Mesendoderm (in vitro differentiated cells): Measurements from ENCODE around the gene KPNA3.
"Not testable (repeated sequence)": the region's sequence is repeated elsewhere in the genome, so short reads cannot be mapped to it uniquely, and the experiment has no call there.

Experiments used
- DNase-seq: peaks from one replicate; pipeline ENCODE4 v3.0.0; 2013
- H2AK5ac ChIP-seq: 2 replicates; pipeline ENCODE4 v1.6.1; 2013; ENCODE audit warnings: low read length, inconsistent platforms
- H2BK120ac ChIP-seq: 2 replicates; pipeline ENCODE4 v1.6.1; 2013; ENCODE audit warnings: low read depth, mild to moderate bottlenecking, low read length, moderate library complexity, mixed read lengths
- H2BK15ac ChIP-seq: replicated peaks from 2 replicates; pipeline ENCODE4 v1.6.1; 2013; ENCODE audit warnings: low read depth, mild to moderate bottlenecking, moderate library complexity
- H2BK5ac ChIP-seq: 2 replicates; pipeline ENCODE4 v1.6.1; 2013; ENCODE audit warnings: low read length, inconsistent platforms
- H3K18ac ChIP-seq: 2 replicates; pipeline ENCODE4 v1.6.1; 2013; ENCODE audit warnings: mild to moderate bottlenecking, low read length, mixed read lengths
- H3K23ac ChIP-seq: one replicate; pipeline ENCODE4 v1.6.1; 2013; ENCODE audit warnings: low read length
- H3K27ac ChIP-seq: 2 replicates; pipeline ENCODE4 v1.5.1; 2013; ENCODE audit warnings: low read depth, mild to moderate bottlenecking, inconsistent platforms, low read length, moderate library complexity
- H3K27me3 ChIP-seq: 2 replicates; pipeline ENCODE4 v1.6.1; 2013; ENCODE audit warnings: low read length, control low read depth, mild to moderate bottlenecking, inconsistent platforms; ENCODE audit not compliant: insufficient read depth, poor library complexity
- H3K36me3 ChIP-seq: 2 replicates; pipeline ENCODE4 v1.6.1; 2013; ENCODE audit warnings: low read length, inconsistent platforms; ENCODE audit not compliant: control insufficient read depth, insufficient read depth
- H3K4ac ChIP-seq: one replicate; pipeline ENCODE4 v1.6.1; 2013; ENCODE audit warnings: low read depth, mild to moderate bottlenecking, low read length, moderate library complexity
- H3K4me1 ChIP-seq: 2 replicates; pipeline ENCODE4 v1.6.1; 2013; ENCODE audit warnings: low read depth, low read length, inconsistent platforms; ENCODE audit not compliant: control insufficient read depth
- H3K4me2 ChIP-seq: 2 replicates; pipeline ENCODE4 v1.6.1; 2013; ENCODE audit warnings: low read length
- H3K4me3 ChIP-seq: 2 replicates; pipeline ENCODE4 v1.5.1; 2013; ENCODE audit warnings: mild to moderate bottlenecking, low read length
- H3K56ac ChIP-seq: one replicate; pipeline ENCODE4 v1.6.1; 2013; ENCODE audit warnings: low read length
- H3K79me1 ChIP-seq: 2 replicates; pipeline ENCODE4 v1.6.1; 2013; ENCODE audit warnings: low read length, inconsistent platforms
- H3K79me2 ChIP-seq: 2 replicates; pipeline ENCODE4 v1.6.1; 2013; ENCODE audit warnings: mild to moderate bottlenecking, low read length; ENCODE audit not compliant: control insufficient read depth, insufficient read depth
- H3K9ac ChIP-seq: 2 replicates; pipeline ENCODE4 v1.6.1; 2013; ENCODE audit warnings: low read length, inconsistent platforms
- H4K5ac ChIP-seq: one replicate; pipeline ENCODE4 v1.6.1; 2013; ENCODE audit warnings: low read length
- H4K8ac ChIP-seq: one replicate; pipeline ENCODE4 v1.6.1; 2013; ENCODE audit warnings: low read depth, mild to moderate bottlenecking, control low read depth, low read length, moderate library complexity
- WGBS: extraction: QIAGEN DNeasy Blood & Tissue Kit; methylation state at CpG from one replicate; pipeline ENCODE4 v1.1.7; 2013; ENCODE audit warnings: low lambda C conversion rate, missing lambda C conversion rate; ENCODE audit not compliant: insufficient coverage; ENCODE audit errors: extremely low coverage; 5-methylcytosine and 5-hydroxymethylcytosine counted together

The KPNA3 gene

DNA sequence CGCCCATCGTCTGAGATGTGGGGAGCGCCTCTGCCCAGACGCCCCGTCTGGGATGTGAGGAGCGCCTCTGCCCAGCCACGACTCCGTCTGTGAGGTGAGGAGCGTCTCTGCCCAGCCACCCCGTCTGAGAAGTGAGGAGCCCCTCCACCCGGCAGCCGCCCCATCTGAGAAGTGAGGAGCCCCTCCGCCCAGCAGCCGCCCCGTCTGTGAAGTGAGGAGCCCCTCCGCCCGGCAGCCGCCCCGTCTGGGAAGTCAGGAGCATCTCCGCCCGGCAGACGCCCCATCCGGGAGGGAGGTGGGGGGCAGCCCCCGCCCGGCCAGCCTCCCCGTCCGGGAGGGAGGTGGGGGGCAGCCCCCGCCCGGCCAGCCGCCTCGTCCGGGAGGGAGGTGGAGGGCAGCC lies 30.7 kb downstream of the KPNA3 start:
- H3K9ac ChIP-seq, DNase-seq, H2AK5ac ChIP-seq, H2BK120ac ChIP-seq, H3K56ac ChIP-seq, H3K23ac ChIP-seq, H4K5ac ChIP-seq, H3K18ac ChIP-seq, H4K8ac ChIP-seq, H3K27ac ChIP-seq, H3K4me1 ChIP-seq, H3K4me2 ChIP-seq, H3K4me3 ChIP-seq, H3K79me1 ChIP-seq, H3K4ac ChIP-seq, H3K36me3 ChIP-seq, H3K27me3 ChIP-seq, H2BK15ac ChIP-seq, H2BK5ac ChIP-seq: not testable (repeated sequence)
- WGBS = no CpG with 5 or more reads among the region's 32 CpGs
- H3K79me2 ChIP-seq = peaks cover 13% of the 10 kb centered on the region

DNA sequence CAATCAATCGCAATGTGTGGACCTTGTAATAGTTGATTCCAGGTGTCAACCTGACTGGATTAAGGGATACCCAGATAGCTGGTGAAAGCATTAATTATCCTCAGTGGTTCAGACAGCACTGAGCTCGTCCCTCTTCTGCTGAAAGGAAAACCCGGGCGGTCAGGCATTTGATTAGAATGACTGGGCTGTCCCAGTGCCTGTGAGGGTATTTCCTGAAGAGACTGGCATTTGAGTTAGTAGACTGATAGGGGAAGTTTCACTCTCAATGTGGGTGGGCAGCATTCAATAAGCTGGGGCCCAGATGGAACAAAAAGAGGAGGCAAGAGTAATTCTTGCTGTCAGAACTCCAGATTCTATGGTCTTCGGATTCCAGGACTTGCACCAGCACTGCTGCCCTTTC lies 31.9 kb downstream of the KPNA3 start:
- no peak overlapping the region for H2BK15ac ChIP-seq
- no peak overlapping the region for H3K4ac ChIP-seq
- WGBS = no CpG with 5 or more reads among the region's 5 CpGs
- peaks cover 17% of the 10 kb centered on the region for H3K79me2 ChIP-seq
- H3K4me1 ChIP-seq = no peaks in the 10 kb centered on the region
- no peak overlapping the region for H4K5ac ChIP-seq
- H3K18ac ChIP-seq = no peak overlapping the region
- H4K8ac ChIP-seq = no peak overlapping the region
- no peak for DNase-seq
- H3K9ac ChIP-seq = no peak overlapping the region
- H2BK120ac ChIP-seq = no peak overlapping the region
- H3K79me1 ChIP-seq = peaks cover 9% of the 10 kb centered on the region
- H2AK5ac ChIP-seq = no peak overlapping the region
- no peak overlapping the region for H3K4me3 ChIP-seq
- no peak overlapping the region for H3K23ac ChIP-seq
- no peak overlapping the region for H3K4me2 ChIP-seq
- H2BK5ac ChIP-seq = no peak overlapping the region
- H3K27ac ChIP-seq = no peak overlapping the region
- H3K56ac ChIP-seq = no peak overlapping the region
- H3K36me3 ChIP-seq = no peaks in the 10 kb centered on the region
- H3K27me3 ChIP-seq = no peaks in the 10 kb centered on the region

DNA sequence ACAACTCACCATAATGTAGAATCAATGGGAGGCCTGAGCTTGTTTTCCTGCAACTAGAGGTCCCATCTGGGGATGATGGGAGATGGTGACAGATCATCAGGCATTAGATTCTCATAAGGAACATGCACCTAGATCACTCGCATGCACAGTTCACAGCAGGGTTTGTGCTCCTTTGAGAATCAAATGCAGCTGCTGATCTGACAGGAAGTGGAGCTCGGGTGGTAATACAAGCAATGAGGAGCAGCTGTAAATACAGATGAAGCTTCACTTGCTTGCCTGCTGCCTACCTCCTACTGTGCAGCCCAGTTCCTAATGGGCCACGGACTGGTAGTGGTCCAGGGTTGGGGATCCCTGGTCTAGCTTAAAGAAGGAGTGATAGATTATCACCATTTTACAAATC lies 33.0 kb downstream of the KPNA3 start:
- Histone ChIP-seq H3K18ac (no peak overlapping the region), H3K36me3 (no peaks in the 10 kb centered on the region), H2BK15ac (no peak overlapping the region), H3K79me2 (peaks cover 17% of the 10 kb centered on the region), H3K4me1 (no peaks in the 10 kb centered on the region), H3K27ac (no peak overlapping the region), H3K27me3 (no peaks in the 10 kb centered on the region), H2BK120ac (no peak overlapping the region), H4K8ac (no peak overlapping the region), H3K4me3 (no peak overlapping the region), H4K5ac (no peak overlapping the region), H2AK5ac (no peak overlapping the region), H3K23ac (no peak overlapping the region), H3K9ac (no peak overlapping the region), H2BK5ac (no peak overlapping the region), H3K79me1 (peaks cover 7% of the 10 kb centered on the region), H3K4me2 (no peak overlapping the region), H3K4ac (no peak overlapping the region), H3K56ac (no peak overlapping the region)
- no CpG with 5 or more reads among the region's 3 CpGs for WGBS
- DNase-seq = peak; percentile 3

DNA sequence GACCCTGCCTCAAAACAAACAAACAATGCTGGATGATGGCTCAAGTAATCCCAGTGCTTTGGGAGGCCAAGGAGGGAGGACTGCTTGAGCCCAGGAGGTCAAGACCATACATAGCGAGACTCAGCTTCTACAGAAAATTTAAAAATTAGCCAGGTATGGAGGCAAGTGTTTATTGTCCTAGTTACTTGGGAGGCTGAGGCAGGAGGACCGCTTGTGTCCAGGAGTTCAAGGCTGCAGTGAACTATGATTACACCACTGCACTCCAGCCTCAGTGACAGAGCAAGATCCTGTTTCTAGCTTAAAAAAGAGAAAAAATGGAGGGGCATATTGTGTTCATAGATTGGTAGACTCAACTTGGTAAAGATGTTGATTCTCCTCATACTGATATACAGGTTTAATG lies 36.2 kb downstream of the KPNA3 start:
- no peak overlapping the region for H3K56ac ChIP-seq
- no peak overlapping the region for H3K23ac ChIP-seq
- H3K4me3 ChIP-seq = no peak overlapping the region
- no peak overlapping the region for H3K4me2 ChIP-seq
- H3K9ac ChIP-seq = no peak overlapping the region
- no peak overlapping the region for H4K5ac ChIP-seq
- no peak overlapping the region for H2BK15ac ChIP-seq
- no peak overlapping the region for H2AK5ac ChIP-seq
- no peaks in the 10 kb centered on the region for H3K4me1 ChIP-seq
- no peak overlapping the region for H2BK5ac ChIP-seq
- H2BK120ac ChIP-seq = no peak overlapping the region
- H3K27ac ChIP-seq = no peak overlapping the region
- H3K18ac ChIP-seq = no peak overlapping the region
- WGBS = no CpG with 5 or more reads among the region's 2 CpGs
- DNase-seq = no peak
- H3K79me1 ChIP-seq = peaks cover 14% of the 10 kb centered on the region
- H3K27me3 ChIP-seq = no peaks in the 10 kb centered on the region
- H3K79me2 ChIP-seq = peaks cover 27% of the 10 kb centered on the region
- no peaks in the 10 kb centered on the region for H3K36me3 ChIP-seq
- H4K8ac ChIP-seq = no peak overlapping the region
- H3K4ac ChIP-seq = no peak overlapping the region

DNA sequence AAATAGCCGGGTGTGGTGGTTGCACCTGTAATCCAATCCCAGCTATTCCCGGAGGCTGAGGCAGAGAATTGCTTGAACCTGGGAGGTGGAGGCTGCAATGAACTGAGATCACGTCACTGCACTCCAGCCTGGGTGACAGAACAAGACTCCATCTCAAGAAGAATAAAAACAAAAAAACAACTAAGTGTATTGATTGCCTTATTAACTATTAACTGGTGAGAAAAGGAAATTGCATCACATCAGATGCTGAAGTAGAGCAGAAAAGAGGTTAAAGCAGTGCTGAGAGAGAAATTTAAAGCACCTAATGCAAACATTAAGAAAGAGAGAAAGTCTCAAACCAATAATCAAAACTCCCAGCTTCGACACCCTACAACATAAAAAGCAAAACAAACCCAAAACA lies 38.3 kb downstream of the KPNA3 start:
- peaks cover 24% of the 10 kb centered on the region for H3K79me2 ChIP-seq
- no peak overlapping the region for H3K9ac ChIP-seq
- H4K8ac ChIP-seq = no peak overlapping the region
- no peak overlapping the region for H3K4me3 ChIP-seq
- H3K56ac ChIP-seq = no peak overlapping the region
- no peak overlapping the region for H2BK5ac ChIP-seq
- no peak overlapping the region for H3K4ac ChIP-seq
- no peaks in the 10 kb centered on the region for H3K27me3 ChIP-seq
- H3K4me1 ChIP-seq = no peaks in the 10 kb centered on the region
- H2BK120ac ChIP-seq = no peak overlapping the region
- H3K23ac ChIP-seq = no peak overlapping the region
- WGBS = no CpG with 5 or more reads among the region's 4 CpGs
- H4K5ac ChIP-seq = no peak overlapping the region
- no peaks in the 10 kb centered on the region for H3K36me3 ChIP-seq
- no peak overlapping the region for H2BK15ac ChIP-seq
- no peak overlapping the region for H3K4me2 ChIP-seq
- no peak for DNase-seq
- no peak overlapping the region for H3K27ac ChIP-seq
- peaks cover 14% of the 10 kb centered on the region for H3K79me1 ChIP-seq
- H2AK5ac ChIP-seq = no peak overlapping the region
- no peak overlapping the region for H3K18ac ChIP-seq

DNA sequence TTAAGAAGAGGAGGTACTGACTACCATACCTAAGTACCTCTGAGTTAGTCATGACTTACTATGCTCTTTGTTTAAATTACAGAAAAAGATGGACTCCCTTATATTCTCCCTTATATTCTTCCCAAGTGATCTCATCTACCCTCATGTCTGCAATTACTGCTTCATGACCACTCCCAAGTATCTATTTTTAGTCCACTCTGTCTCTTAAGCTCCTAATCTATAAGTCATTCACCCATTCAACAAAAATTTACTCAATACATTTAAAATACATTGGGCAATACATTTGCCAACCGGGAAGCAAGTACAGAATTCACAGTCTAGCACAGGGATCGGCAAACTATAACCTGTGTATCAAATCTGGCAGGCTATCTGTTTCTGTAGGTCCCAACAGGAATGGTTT lies 42.6 kb downstream of the KPNA3 start:
- no peaks in the 10 kb centered on the region for H3K36me3 ChIP-seq
- DNase-seq = no peak

More for the DNA sequence above, 42.6 kb downstream of the KPNA3 start:
- H4K8ac ChIP-seq = no peak overlapping the region
- no peak overlapping the region for H2BK120ac ChIP-seq
- peaks cover 13% of the 10 kb centered on the region for H3K79me2 ChIP-seq
- peaks cover 9% of the 10 kb centered on the region for H3K79me1 ChIP-seq
- no peak overlapping the region for H2BK5ac ChIP-seq
- H3K27me3 ChIP-seq = no peaks in the 10 kb centered on the region
- no peak overlapping the region for H3K56ac ChIP-seq
- H3K27ac ChIP-seq = no peak overlapping the region
- H4K5ac ChIP-seq = no peak overlapping the region
- no peak overlapping the region for H3K4ac ChIP-seq
- no peak overlapping the region for H2AK5ac ChIP-seq
- H3K18ac ChIP-seq = no peak overlapping the region
- no peak overlapping the region for H2BK15ac ChIP-seq
- no peak overlapping the region for H3K4me2 ChIP-seq
- H3K9ac ChIP-seq = no peak overlapping the region
- H3K4me3 ChIP-seq = no peak overlapping the region
- no peaks in the 10 kb centered on the region for H3K4me1 ChIP-seq
- no peak overlapping the region for H3K23ac ChIP-seq
- WGBS = no CpG with 5 or more reads among the region's 2 CpGs
